Esophagus squamous epithelium (tissue), 5 donors: ENCODE data around the gene RALGPS2. TPM values are rescaled to one million over a fixed set of nuclear protein-coding genes. Genes with fewer than 3 reads are reported as not detected.
A peak's percentile ranks its signal among the peaks of the same experiment; 100 is the strongest.

ENCODE experiments used
- DNase-seq: peaks from one replicate; lab custom pipeline; 2025; lab: John Stamatoyannopoulos, UW
- H3K27ac ChIP-seq, 4 donors: fragments of 200-600 bp; sonication (generic); one replicate each; pipeline ENCODE4 v1.5.1; 2016 to 2019; ENCODE audit warnings: mild to moderate bottlenecking in 1 of 4
- H3K27me3 ChIP-seq, 4 donors: fragments of 200-600 bp; sonication (generic); 1 replicate in 3 of 4; 2 replicates in 1 of 4; pipeline versions ENCODE4 v1.5.1 to v1.6.0; 2017 to 2021; ENCODE audit warnings: antibody characterized with exemption in 1 of 4
- H3K36me3 ChIP-seq, 3 donors: fragments of 200-600 bp; sonication (generic); one replicate each; pipeline ENCODE4 v1.5.1; 2016 to 2019
- H3K4me1 ChIP-seq, 3 donors: fragments of 200-600 bp; sonication (generic); one replicate each; pipeline ENCODE4 v1.5.1; 2017 to 2019
- H3K4me3 ChIP-seq, 4 donors: fragments of 200-600 bp; sonication (generic); 1 replicate in 3 of 4; 2 replicates in 1 of 4; pipeline ENCODE4 v1.5.1; 2016 to 2019; ENCODE audit warnings: mild to moderate bottlenecking in 2 of 4, moderate library complexity in 1 of 4
- H3K9me3 ChIP-seq, 3 donors: fragments of 200-600 bp; sonication (generic); one replicate each; pipeline ENCODE4 v1.5.1; 2016 to 2019
- POLR2A ChIP-seq, 4 donors: fragments of 450-650 bp; IDR thresholded peaks; one replicate each; pipeline ENCODE4 v1.6.1; 2017; ENCODE audit warnings: antibody characterized with exemption in 4 of 4, mild to moderate bottlenecking in 4 of 4, moderate library complexity in 3 of 4
- WGBS, 2 donors: methylation state at CpG; one replicate each; pipeline ENCODE4 v1.1.5; 2018; 5-methylcytosine and 5-hydroxymethylcytosine counted together
- intact Hi-C: fragments of 100-400 bp; cut with DNase I; formaldehyde crosslinking; loops from one replicate; pipeline ENCODE4 v1.15.0; 2022
- total RNA-seq, 4 donors: library from RNA; depleted of rRNA; stranded (reverse); fragments of >200 nt; gene quantifications; one replicate each; pipeline ENCODE4 v1.1.0, GENCODE V29; 2016
- TF ChIP-seq, protein P1 (sequence below), 6 experiments: fragments of 450-650 bp in 4 of 6; fragments of 200-600 bp in 2 of 6; sonication (generic) in 2 of 6; IDR thresholded peaks; one replicate each; pipeline ENCODE4 v1.5.1; 2016 to 2019; ENCODE audit warnings: antibody characterized with exemption in 6 of 6, mild to moderate bottlenecking in 4 of 6, moderate library complexity in 4 of 6
- donor health status: DM: yes; HTN: yes; CAD: no.

The RALGPS2 gene
- total RNA-seq, 4 donors from 2014 or later, result 24.2 to 35.2 (median 26.9) TPM

DNA sequence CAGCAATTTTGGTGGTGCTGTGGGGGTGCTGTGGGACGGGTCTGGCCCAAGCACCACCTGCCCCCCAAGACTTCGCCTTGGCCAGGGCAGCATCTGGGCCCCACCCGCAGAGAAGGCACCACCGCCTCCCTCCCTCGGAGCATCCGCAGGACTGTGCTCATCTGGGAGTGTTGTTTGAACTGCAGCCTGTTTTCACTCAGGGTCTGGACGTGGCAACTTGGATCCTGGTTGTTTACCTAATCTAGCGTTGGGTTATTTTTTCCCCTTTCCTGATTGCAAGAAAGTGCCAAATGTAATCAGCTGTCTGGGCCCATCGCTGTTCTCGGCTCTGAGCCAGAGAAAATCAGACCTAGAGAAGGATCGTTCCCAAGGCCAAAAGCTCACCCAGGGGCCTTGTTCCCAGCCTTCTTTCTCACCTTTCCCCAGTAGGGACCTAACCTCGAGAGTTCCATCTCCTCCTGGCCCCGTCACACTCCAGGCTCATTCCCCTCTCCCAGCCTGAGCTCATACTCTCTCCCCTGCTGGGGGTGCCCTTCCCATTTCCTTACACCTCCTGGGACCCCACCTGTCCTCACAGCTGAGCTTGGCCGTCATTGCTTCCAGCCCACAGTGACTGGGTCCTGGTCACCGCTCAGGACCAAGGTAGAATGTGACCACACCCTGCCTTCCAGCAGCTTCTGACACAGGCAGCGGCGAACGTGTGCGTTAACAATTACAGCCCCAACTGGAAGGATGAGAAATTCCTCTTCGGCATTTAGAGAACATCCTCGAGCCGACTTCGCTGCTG lies 228.7 kb downstream of the RALGPS2 start:
- H3K4me3 ChIP-seq, result no peak overlapping the region
- no peaks in the 10 kb centered on the region for H3K27me3 ChIP-seq
- H3K9me3 ChIP-seq, result no peaks in the 10 kb centered on the region
- no peaks in the 10 kb centered on the region for H3K36me3 ChIP-seq
- peaks cover 0 to 32% (median 15%) of the 10 kb centered on the region in 3 donors for H3K4me1 ChIP-seq
- TF ChIP-seq POLR2A (IDR thresholded peaks at IDR 0.05), result no peak
- H3K27ac ChIP-seq, result peak overlapping the region; percentile 42 to 82 (median 58)
- WGBS, 2 donors, result 53 to 60% methylated on average over 15 to 23 of the region's 23 CpGs
- intact Hi-C loops, result no loop called here
- DNase-seq, result no peak

DNA sequence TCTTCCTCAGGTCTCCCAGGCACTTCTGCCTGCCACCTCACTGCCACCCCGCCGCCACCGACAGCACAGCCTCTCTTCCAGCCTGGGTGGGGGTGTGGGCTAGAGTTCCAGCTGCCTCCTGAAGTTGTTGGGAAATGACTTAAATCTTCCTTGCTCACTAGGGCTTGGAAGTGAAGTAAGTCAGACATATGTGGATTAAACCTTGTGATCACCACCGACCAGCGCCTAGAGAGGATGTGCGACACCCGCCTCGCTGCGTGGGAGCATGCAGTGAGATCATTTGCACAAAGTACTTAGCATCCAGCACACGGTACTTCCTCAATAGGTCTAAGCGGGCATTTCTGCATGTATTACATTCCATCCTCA lies 229.3 kb downstream of the RALGPS2 start:
- WGBS, 2 donors, result 78 to 97% methylated on average over 8 to 11 of the region's 11 CpGs
- no peaks in the 10 kb centered on the region for H3K36me3 ChIP-seq
- TF ChIP-seq, protein P1, sequence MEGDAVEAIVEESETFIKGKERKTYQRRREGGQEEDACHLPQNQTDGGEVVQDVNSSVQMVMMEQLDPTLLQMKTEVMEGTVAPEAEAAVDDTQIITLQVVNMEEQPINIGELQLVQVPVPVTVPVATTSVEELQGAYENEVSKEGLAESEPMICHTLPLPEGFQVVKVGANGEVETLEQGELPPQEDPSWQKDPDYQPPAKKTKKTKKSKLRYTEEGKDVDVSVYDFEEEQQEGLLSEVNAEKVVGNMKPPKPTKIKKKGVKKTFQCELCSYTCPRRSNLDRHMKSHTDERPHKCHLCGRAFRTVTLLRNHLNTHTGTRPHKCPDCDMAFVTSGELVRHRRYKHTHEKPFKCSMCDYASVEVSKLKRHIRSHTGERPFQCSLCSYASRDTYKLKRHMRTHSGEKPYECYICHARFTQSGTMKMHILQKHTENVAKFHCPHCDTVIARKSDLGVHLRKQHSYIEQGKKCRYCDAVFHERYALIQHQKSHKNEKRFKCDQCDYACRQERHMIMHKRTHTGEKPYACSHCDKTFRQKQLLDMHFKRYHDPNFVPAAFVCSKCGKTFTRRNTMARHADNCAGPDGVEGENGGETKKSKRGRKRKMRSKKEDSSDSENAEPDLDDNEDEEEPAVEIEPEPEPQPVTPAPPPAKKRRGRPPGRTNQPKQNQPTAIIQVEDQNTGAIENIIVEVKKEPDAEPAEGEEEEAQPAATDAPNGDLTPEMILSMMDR (IDR thresholded peaks at IDR 0.05), result no peak
- TF ChIP-seq POLR2A (IDR thresholded peaks at IDR 0.05), result no peak
- H3K4me3 ChIP-seq, result no peak overlapping the region
- H3K4me1 ChIP-seq, result peaks cover 0 to 32% (median 15%) of the 10 kb centered on the region in 3 donors
- intact Hi-C loops, result no loop called here
- peak overlapping the region; percentile 42 to 82 (median 58) for H3K27ac ChIP-seq
- DNase-seq, result no peak
- no peaks in the 10 kb centered on the region for H3K9me3 ChIP-seq
- no peaks in the 10 kb centered on the region for H3K27me3 ChIP-seq

DNA sequence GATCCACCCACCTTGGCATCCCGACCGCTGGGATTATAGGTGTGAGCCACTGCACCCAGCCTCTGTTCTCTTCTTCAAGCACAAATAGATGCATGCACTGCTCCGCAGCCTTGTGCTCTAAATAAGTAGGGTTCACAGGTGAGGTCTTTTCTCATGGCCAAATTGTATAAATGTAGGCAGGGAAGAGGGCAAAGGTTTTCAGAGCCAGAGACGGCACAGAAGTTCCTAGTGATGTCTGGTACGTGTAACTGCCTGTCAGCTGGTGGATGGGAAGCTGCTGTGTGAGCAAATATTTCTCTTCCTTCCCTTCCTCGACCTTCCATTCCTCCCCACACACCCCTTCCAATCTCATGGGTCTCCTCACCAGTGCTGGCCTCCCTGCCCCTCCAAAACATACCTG lies 229.9 kb downstream of the RALGPS2 start:
- Histone ChIP-seq H3K4me3 (no peak overlapping the region), H3K27me3 (no peaks in the 10 kb centered on the region), H3K36me3 (no peaks in the 10 kb centered on the region), H3K4me1 (peaks cover 0 to 32% (median 15%) of the 10 kb centered on the region in 3 donors), H3K9me3 (no peaks in the 10 kb centered on the region), H3K27ac (peak overlapping the region in 2 of 4 donors; percentile 31 to 49)
- TF ChIP-seq, protein P1 (IDR thresholded peaks at IDR 0.05), result no peak
- TF ChIP-seq POLR2A (IDR thresholded peaks at IDR 0.05), result no peak
- no peak for DNase-seq
- 63 to 73% methylated on average over 6 of the region's 6 CpGs for WGBS, 2 donors
- intact Hi-C loops, result no loop called here

DNA sequence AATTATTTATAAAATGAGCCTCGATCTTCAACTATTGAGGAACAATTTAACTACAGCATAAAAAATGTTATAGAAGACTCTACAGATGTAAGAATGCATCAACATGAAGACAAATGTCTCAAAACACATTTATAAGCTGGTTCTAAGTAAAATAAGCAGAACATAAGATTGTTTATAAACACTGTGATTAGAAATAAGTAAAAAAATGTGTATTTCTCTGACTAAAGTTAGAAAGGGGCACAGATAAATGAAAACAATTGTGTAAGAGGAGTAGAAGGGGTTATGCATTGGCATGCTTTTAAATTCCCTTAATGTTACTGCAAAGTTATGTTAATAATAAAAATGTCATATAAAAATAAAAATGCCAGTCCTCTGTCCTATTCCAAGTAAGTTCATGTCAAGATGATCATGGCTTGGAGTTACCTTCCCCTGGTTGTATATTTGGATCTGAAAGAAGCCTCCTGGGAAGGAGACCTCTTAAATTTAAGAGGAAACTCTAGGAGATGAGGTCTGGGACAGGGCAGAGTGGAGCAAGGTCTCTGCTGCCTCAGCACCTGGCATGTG lies 230.4 kb downstream of the RALGPS2 start:
- TF ChIP-seq, protein P1 (IDR thresholded peaks at IDR 0.05), result no peak
- no peak for TF ChIP-seq POLR2A (IDR thresholded peaks at IDR 0.05)
- H3K4me3 ChIP-seq, result no peak overlapping the region
- H3K27me3 ChIP-seq, result no peaks in the 10 kb centered on the region
- no peaks in the 10 kb centered on the region for H3K9me3 ChIP-seq
- intact Hi-C loops, result no loop called here
- WGBS, 2 donors, result 43 to 61% methylated on average over 1 of the region's 1 CpG
- no peaks in the 10 kb centered on the region for H3K36me3 ChIP-seq
- peaks cover 0 to 32% (median 15%) of the 10 kb centered on the region in 3 donors for H3K4me1 ChIP-seq
- H3K27ac ChIP-seq, result peak overlapping the region in 2 of 4 donors; percentile 31 to 49
- no peak for DNase-seq

DNA sequence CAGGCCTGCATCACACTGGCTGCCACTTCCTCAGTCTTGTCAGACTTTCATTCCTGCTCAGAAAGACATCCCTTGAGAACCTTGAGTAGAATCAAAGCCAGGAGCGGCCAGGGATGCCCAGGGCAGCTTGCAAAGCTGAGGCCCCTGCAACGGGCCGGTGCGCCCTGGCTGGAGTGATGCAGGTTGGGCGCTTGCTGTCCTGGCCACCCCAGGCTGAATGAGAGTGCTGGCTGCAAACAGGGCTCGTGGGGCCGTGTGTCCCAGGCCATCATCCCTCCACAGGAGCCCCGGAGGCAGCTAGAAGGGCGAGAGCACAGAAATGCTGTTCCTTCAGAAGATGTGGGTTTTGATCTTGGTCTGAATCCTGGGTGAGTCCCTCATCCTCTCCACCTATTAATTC lies 233.4 kb downstream of the RALGPS2 start:
- no peak for TF ChIP-seq POLR2A (IDR thresholded peaks at IDR 0.05)
- TF ChIP-seq, protein P1 (IDR thresholded peaks at IDR 0.05), result no peak
- peaks cover 0 to 17% (median 5%) of the 10 kb centered on the region in 3 donors for H3K4me1 ChIP-seq
- no peaks in the 10 kb centered on the region for H3K36me3 ChIP-seq
- H3K27me3 ChIP-seq, result no peaks in the 10 kb centered on the region
- intact Hi-C loops, result no loop called here
- no peak for DNase-seq
- no peaks in the 10 kb centered on the region for H3K9me3 ChIP-seq
- no peak overlapping the region for H3K27ac ChIP-seq
- 83% methylated on average over 1 of the region's 9 CpGs; no CpG with 5 or more reads in 1 of the 2 donors for WGBS, 2 donors
- H3K4me3 ChIP-seq, result no peak overlapping the region
